Sigmoid colon (tissue), 7 donors: ENCODE data around the gene FRAT1. TPM values are rescaled to one million over a fixed set of nuclear protein-coding genes. Genes with fewer than 3 reads are reported as not detected.

Experiments used
- DNase-seq: peaks from one replicate; pipeline ENCODE4 v3.0.0-alpha.2; 2019
- H3K27ac ChIP-seq, 4 donors: fragments of 200-600 bp; sonication (generic); one replicate each; pipeline ENCODE4 v1.5.1; 2016 to 2019; ENCODE audit warnings: mild to moderate bottlenecking in 1 of 4
- H3K27me3 ChIP-seq, 3 donors: fragments of 200-600 bp; sonication (generic); one replicate each; pipeline ENCODE4 v1.5.1; 2019; ENCODE audit warnings: mild to moderate bottlenecking in 1 of 3
- H3K36me3 ChIP-seq, 4 donors: fragments of 200-600 bp; sonication (generic); one replicate each; pipeline ENCODE4 v1.5.1; 2016 to 2019
- H3K4me1 ChIP-seq, 4 donors: fragments of 200-600 bp; sonication (generic); one replicate each; pipeline ENCODE4 v1.5.1; 2017 to 2019
- H3K4me3 ChIP-seq, 4 donors: fragments of 200-600 bp; sonication (generic); one replicate each; pipeline ENCODE4 v1.5.1; 2017 to 2019; ENCODE audit warnings: mild to moderate bottlenecking in 2 of 4, moderate library complexity in 1 of 4
- H3K9me3 ChIP-seq, 4 donors: fragments of 200-600 bp in 3 of 4; sonication (generic) in 3 of 4; one replicate each; pipeline versions ENCODE4 v1.5.1 to v1.6.1; 2013 to 2019
- CTCF ChIP-seq, 4 experiments: fragments of 450-650 bp in 3 of 4; fragments of 200-600 bp in 1 of 4; IDR thresholded peaks; one replicate each; pipeline ENCODE4 v1.5.1; 2016 to 2019; ENCODE audit warnings: antibody characterized with exemption in 4 of 4, mild to moderate bottlenecking in 3 of 4, moderate library complexity in 2 of 4
- EP300 ChIP-seq, 4 donors: sonication (generic); formaldehyde crosslinking; IDR thresholded peaks; one replicate each; pipeline ENCODE4 v1.6.1; 2017; ENCODE audit warnings: antibody characterized with exemption in 4 of 4
- POLR2A ChIP-seq, 2 donors: fragments of 450-650 bp; IDR thresholded peaks; one replicate each; pipeline ENCODE4 v1.6.1; 2016; ENCODE audit warnings: antibody characterized with exemption in 2 of 2, mild to moderate bottlenecking in 2 of 2, moderate library complexity in 2 of 2
- POLR2AphosphoS5 ChIP-seq, 4 donors: sonication (generic); formaldehyde crosslinking; IDR thresholded peaks; one replicate each; pipeline ENCODE4 v1.6.1; 2017; ENCODE audit warnings: antibody characterized with exemption in 4 of 4
- WGBS, 2 donors: extraction: QIAGEN DNeasy Blood & Tissue Kit; methylation state at CpG; one replicate each; pipeline ENCODE4 v1.1.7; 2013; 5-methylcytosine and 5-hydroxymethylcytosine counted together
- intact Hi-C: fragments of 100-400 bp; cut with DNase I; formaldehyde crosslinking; loops from one replicate; pipeline ENCODE4 v1.15.1; 2023
- polyA plus RNA-seq, 3 donors: library from polyadenylated mRNA; stranded (reverse); fragments of 200-250 nt; gene quantifications; one replicate each; pipeline ENCODE4 v1.2.3, GENCODE V29; 2013
- total RNA-seq, 4 donors: library from RNA; depleted of rRNA; stranded (reverse); fragments of >200 nt; gene quantifications; one replicate each; pipeline ENCODE4 v1.1.0, GENCODE V29; 2016
- donor health status: healthy with polysubstance abuse.
- donor health status: Bipolar disorder and iron deficiency.
- donor health status: healthy.

FRAT1 gene
- total and polyA plus RNA-seq, 7 donors: 2.8 to 7.1 (median 5.0) TPM

- intact Hi-C loops: no loop called here
- no peak for DNase-seq
- H3K27me3 ChIP-seq: no peaks in the 10 kb centered on the region
- H3K36me3 ChIP-seq: no peaks in the 10 kb centered on the region
- no peak overlapping the region for H3K4me3 ChIP-seq
- 19 to 71% methylated on average over 12 of the region's 12 CpGs for WGBS, 2 donors
- H3K9me3 ChIP-seq: no peaks in the 10 kb centered on the region
- no peak overlapping the region for H3K27ac ChIP-seq
- H3K4me1 ChIP-seq: peaks cover 0 to 12% (median 9%) of the 10 kb centered on the region in 4 donors
- no peak for TF ChIP-seq POLR2AphosphoS5 (IDR thresholded peaks at IDR 0.05)
- no peak for TF ChIP-seq POLR2A (IDR thresholded peaks at IDR 0.05)
- no peak for TF ChIP-seq CTCF (IDR thresholded peaks at IDR 0.05)
- no peak for TF ChIP-seq EP300 (IDR thresholded peaks at IDR 0.05)
Observed at GRCh38 chr10:97349752-97350513, 30.9 kb downstream of the FRAT1 start.

- TF ChIP-seq POLR2A (IDR thresholded peaks at IDR 0.05) (no peak), CTCF (IDR thresholded peaks at IDR 0.05) (no peak), POLR2AphosphoS5 (IDR thresholded peaks at IDR 0.05) (no peak), EP300 (IDR thresholded peaks at IDR 0.05) (no peak)
- intact Hi-C loops: loop anchor here (2.0 kb wide), 1 partner anchor 75 kb away; no protein-coding TSS in a partner anchor
- H3K36me3 ChIP-seq: peaks cover 0 to 30% (median 8%) of the 10 kb centered on the region in 4 donors
- no peaks in the 10 kb centered on the region for H3K27me3 ChIP-seq
- H3K4me3 ChIP-seq: no peak overlapping the region
- DNase-seq: no peak
- WGBS, 2 donors: 91 to 94% methylated on average over 4 of the region's 4 CpGs
- H3K4me1 ChIP-seq: peaks cover 0 to 12% (median 9%) of the 10 kb centered on the region in 4 donors
- no peaks in the 10 kb centered on the region for H3K9me3 ChIP-seq
- H3K27ac ChIP-seq: no peak overlapping the region
Observed at GRCh38 chr10:97353945-97354344, 34.9 kb downstream of the FRAT1 start.

GRCh38 chr10:97355571-97355975 lies 36.5 kb downstream of the FRAT1 start:
- Histone ChIP-seq H3K9me3 (no peaks in the 10 kb centered on the region), H3K27me3 (no peaks in the 10 kb centered on the region), H3K4me3 (no peak overlapping the region), H3K27ac (no peak overlapping the region), H3K36me3 (peaks cover 0 to 46% (median 12%) of the 10 kb centered on the region in 4 donors), H3K4me1 (no peaks in the 10 kb centered on the region)
- DNase-seq: no peak
- WGBS, 2 donors: 58 to 66% methylated on average over 5 of the region's 5 CpGs
- TF ChIP-seq POLR2A (IDR thresholded peaks at IDR 0.05) (no peak), EP300 (IDR thresholded peaks at IDR 0.05) (no peak), CTCF (IDR thresholded peaks at IDR 0.05) (peak in 3 of 4 experiments; percentile 35 to 48 (median 38))
- intact Hi-C loops: loop anchor here (2.0 kb wide), 1 partner anchor 77 kb away; no protein-coding TSS in a partner anchor

GRCh38 chr10:97356318-97356914 lies 37.3 kb downstream of the FRAT1 start:
- Histone ChIP-seq H3K4me3 (no peak overlapping the region), H3K36me3 (peaks cover 0 to 53% (median 12%) of the 10 kb centered on the region in 4 donors), H3K27ac (no peak overlapping the region), H3K4me1 (no peaks in the 10 kb centered on the region), H3K9me3 (no peaks in the 10 kb centered on the region), H3K27me3 (no peaks in the 10 kb centered on the region)
- TF ChIP-seq CTCF (IDR thresholded peaks at IDR 0.05) (no peak), POLR2AphosphoS5 (IDR thresholded peaks at IDR 0.05) (no peak), POLR2A (IDR thresholded peaks at IDR 0.05) (no peak), EP300 (IDR thresholded peaks at IDR 0.05) (no peak)
- intact Hi-C loops: no loop called here
- DNase-seq: no peak
- 78 to 91% methylated on average over 6 of the region's 6 CpGs for WGBS, 2 donors
